SU-DHL-6 (cell line): ENCODE data around the gene PAPOLB.

Source experiments
- H2AFZ ChIP-seq: fragments of 200-600 bp; sonication (generic); 2 replicates; pipeline ENCODE4 v1.6.1; 2014; ENCODE audit warnings: low read depth, mild to moderate bottlenecking, moderate library complexity, mixed read lengths, antibody characterized with exemption, low read length; ENCODE audit not compliant: severe bottlenecking
- H3F3A ChIP-seq: fragments of 200-600 bp; shearing (Covaris generic); 2 replicates; pipeline ENCODE4 v1.6.0; 2016; ENCODE audit warnings: antibody characterized with exemption, mild to moderate bottlenecking; ENCODE audit not compliant: insufficient read depth
- H3K27ac ChIP-seq: fragments of 200-600 bp; sonication (generic); 2 replicates; pipeline ENCODE4 v1.5.1; 2016; ENCODE audit warnings: low read depth, mild to moderate bottlenecking, low read length, moderate library complexity, mixed read lengths
- H3K27me3 ChIP-seq: fragments of 200-600 bp; sonication (generic), shearing (Covaris generic); 2 replicates; pipeline ENCODE4 v1.6.0; 2014; ENCODE audit warnings: mild to moderate bottlenecking, low read length
- H3K36me3 ChIP-seq: fragments of 200-600 bp; sonication (generic); 2 replicates; pipeline ENCODE4 v1.6.1; 2014; ENCODE audit warnings: mild to moderate bottlenecking, low read length, mixed read lengths
- H3K4me2 ChIP-seq: fragments of 300-600, 200-600 bp; shearing (Covaris generic), sonication (generic); 2 replicates; pipeline ENCODE4 v1.6.0; 2014; ENCODE audit warnings: low read length, low read depth, mild to moderate bottlenecking; ENCODE audit not compliant: poor library complexity, severe bottlenecking
- H3K4me3 ChIP-seq: fragments of 200-600 bp; sonication (generic); 2 replicates; pipeline ENCODE4 v1.5.1; 2014; ENCODE audit warnings: antibody characterized with exemption, low read length, mild to moderate bottlenecking, mixed read lengths; ENCODE audit not compliant: insufficient read depth, poor library complexity, severe bottlenecking
- H3K79me2 ChIP-seq: fragments of 200-600 bp; sonication (generic); 2 replicates; pipeline ENCODE4 v1.6.1; 2014; ENCODE audit warnings: mild to moderate bottlenecking, low read length, moderate library complexity; ENCODE audit not compliant: insufficient read depth
- H3K9ac ChIP-seq: fragments of 200-600 bp; sonication (generic); 2 replicates; pipeline ENCODE4 v1.7.0; 2014; ENCODE audit warnings: mild to moderate bottlenecking, low read length
- H3K9me2 ChIP-seq: fragments of 200-600 bp; sonication (generic); replicated peaks from 2 replicates; pipeline ENCODE4 v1.6.1; 2014; ENCODE audit warnings: low read length; ENCODE audit not compliant: insufficient read depth
- H3K9me3 ChIP-seq: fragments of 200-600 bp; sonication (generic); 2 replicates; pipeline ENCODE4 v1.6.1; 2014; ENCODE audit warnings: low read length, mixed read lengths; ENCODE audit not compliant: insufficient read depth
- H4K20me1 ChIP-seq: fragments of 200-600 bp; sonication (generic); 2 replicates; pipeline ENCODE4 v1.6.1; 2014; ENCODE audit warnings: low read depth, mild to moderate bottlenecking, antibody characterized with exemption, low read length, moderate library complexity, mixed read lengths
- CTCF ChIP-seq: fragments of 200-600 bp; sonication (generic); IDR thresholded peaks from one replicate; pipeline ENCODE4 v1.5.1; 2017; ENCODE audit warnings: antibody characterized with exemption, mild to moderate bottlenecking, low read length, moderate library complexity; ENCODE audit not compliant: insufficient read depth, poor library complexity, severe bottlenecking
- EZH2phosphoT487 ChIP-seq: fragments of 200-600 bp; sonication (generic), shearing (Covaris generic); conservative IDR thresholded peaks from 2 replicates; pipeline ENCODE4 v1.6.1; 2018; ENCODE audit warnings: mild to moderate bottlenecking, antibody characterized with exemption, low read length, moderate library complexity, mixed read lengths

The PAPOLB gene

DNA sequence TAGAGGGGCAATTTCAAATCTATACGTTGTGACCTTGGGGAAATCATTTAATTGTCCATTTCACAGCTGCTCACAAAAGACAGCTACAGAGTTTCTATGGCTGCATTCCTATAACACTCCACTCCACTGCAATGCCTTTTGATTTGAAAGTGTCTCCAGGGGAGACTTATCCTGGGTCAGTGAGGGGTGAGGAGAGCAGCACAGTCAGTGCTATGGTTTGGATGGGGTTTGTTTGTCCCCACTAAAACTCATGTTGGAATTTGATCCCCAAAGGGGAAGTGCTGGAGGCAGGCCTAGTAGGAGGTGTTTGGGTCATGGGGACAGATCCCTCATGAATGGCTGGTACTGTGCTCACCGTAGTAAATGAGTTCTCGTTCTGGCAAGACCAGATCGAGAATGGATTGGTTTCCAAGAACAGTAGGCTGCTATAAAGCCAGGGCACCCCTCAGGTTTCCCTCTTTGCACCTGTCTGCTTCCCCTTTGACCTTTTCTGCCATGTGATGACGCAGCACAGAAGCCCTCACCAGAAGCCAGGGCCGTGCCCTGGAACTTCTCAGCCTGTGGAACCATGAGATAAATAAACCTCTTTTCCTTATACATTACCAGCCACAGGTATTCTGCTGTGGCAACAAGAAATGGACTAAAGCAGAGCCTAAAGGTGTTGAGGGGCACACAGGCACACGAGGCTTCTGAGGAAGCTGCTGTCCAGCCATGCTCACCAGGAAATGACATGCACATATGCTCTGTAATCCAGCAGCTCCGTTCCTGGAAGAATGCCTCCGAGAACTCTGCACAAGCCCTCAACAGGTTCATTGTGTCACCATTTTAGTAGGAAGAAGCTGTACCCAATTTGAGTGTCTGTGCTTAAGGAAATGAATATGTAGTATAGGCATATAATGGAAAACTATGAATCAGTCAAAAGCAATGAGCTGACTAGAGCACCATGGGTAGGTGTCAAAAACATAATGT is 5.0 kb upstream of the PAPOLB start:
- TF ChIP-seq CTCF (no peak), EZH2phosphoT487 (no peak)
- Histone ChIP-seq H3K79me2 (no peaks in the 10 kb centered on the region), H3K27me3 (no peaks in the 10 kb centered on the region), H3K4me3 (no peak overlapping the region), H3F3A (no peaks in the 10 kb centered on the region), H3K4me2 (no peak overlapping the region), H3K36me3 (no peaks in the 10 kb centered on the region), H3K9ac (no peak overlapping the region), H3K9me2 (no peaks in the 10 kb centered on the region), H3K9me3 (no peaks in the 10 kb centered on the region), H4K20me1 (no peaks in the 10 kb centered on the region), H2AFZ (no peak overlapping the region), H3K27ac (no peak overlapping the region)

DNA sequence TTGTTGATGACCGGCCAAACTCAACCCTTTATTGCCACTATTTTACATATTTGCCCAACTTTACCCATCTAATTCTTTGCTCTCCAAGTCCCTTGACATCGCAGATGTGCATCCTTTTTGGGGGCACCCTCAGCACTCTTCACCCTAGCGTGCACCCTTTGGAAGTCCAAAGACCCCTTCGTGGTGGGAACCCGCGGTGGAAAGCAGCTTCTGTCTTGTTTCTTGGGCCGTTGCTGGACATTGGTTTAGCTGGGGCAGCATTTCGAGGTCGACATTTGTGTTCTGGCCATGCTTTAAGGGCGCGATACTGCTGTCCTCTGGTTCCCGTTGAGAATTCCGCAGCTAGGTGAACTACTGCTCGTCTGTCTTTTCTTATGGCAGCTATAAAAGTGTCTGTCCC is 326 bp upstream of the PAPOLB start:
- Histone ChIP-seq H2AFZ (no peak overlapping the region), H3K4me2 (no peak overlapping the region), H3F3A (no peaks in the 10 kb centered on the region), H3K9me3 (no peaks in the 10 kb centered on the region), H3K27ac (no peak overlapping the region), H3K4me3 (no peak overlapping the region), H3K27me3 (no peaks in the 10 kb centered on the region), H3K79me2 (no peaks in the 10 kb centered on the region), H4K20me1 (no peaks in the 10 kb centered on the region), H3K36me3 (no peaks in the 10 kb centered on the region), H3K9ac (no peak overlapping the region), H3K9me2 (no peaks in the 10 kb centered on the region)
- TF ChIP-seq CTCF: no peak
- no peak for TF ChIP-seq EZH2phosphoT487

DNA sequence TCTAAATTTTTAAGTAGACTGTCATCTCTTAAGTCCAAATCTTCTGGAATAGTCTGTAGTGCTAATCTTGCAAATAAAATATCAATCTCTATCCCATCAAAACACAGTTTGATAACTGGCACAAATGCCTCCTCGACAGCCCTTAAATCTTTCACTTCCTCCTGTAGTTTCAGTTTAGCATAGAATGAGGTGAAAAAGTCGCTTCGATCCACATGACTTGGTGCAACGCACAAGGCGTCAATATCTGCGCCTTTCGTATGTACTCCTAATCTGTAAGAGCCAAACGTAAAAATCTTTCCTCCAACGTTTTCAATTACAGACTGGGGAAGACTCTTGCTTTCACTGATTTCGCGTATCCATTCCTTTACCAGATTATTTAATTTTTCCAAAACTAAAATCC is 603 bp downstream of the PAPOLB start:
- no peaks in the 10 kb centered on the region for H3K27me3 ChIP-seq
- no peaks in the 10 kb centered on the region for H3K79me2 ChIP-seq
- H3K9me2 ChIP-seq: no peaks in the 10 kb centered on the region
- no peak overlapping the region for H3K27ac ChIP-seq
- H2AFZ ChIP-seq: no peak overlapping the region
- H3K9ac ChIP-seq: no peak overlapping the region
- no peaks in the 10 kb centered on the region for H3K36me3 ChIP-seq
- H3F3A ChIP-seq: no peaks in the 10 kb centered on the region
- no peaks in the 10 kb centered on the region for H4K20me1 ChIP-seq
- no peak overlapping the region for H3K4me2 ChIP-seq
- H3K4me3 ChIP-seq: no peak overlapping the region
- TF ChIP-seq EZH2phosphoT487 (no peak), CTCF (no peak)
- H3K9me3 ChIP-seq: no peaks in the 10 kb centered on the region
